Stimulated activated CD4-positive, alpha-beta T cell treated with anti-CD3 and anti-CD28 coated beads, TNF-alpha, amount 100 ng/mL, for 24 hours (primary cell): ENCODE data around the gene PPP6R1.

ENCODE experiments used
- DNase-seq, 3 experiments: peaks; one replicate each; pipeline ENCODE4 v3.0.0-alpha.2; 2020; ENCODE audit warnings: low read depth in 3 of 3

The PPP6R1 gene

DNA sequence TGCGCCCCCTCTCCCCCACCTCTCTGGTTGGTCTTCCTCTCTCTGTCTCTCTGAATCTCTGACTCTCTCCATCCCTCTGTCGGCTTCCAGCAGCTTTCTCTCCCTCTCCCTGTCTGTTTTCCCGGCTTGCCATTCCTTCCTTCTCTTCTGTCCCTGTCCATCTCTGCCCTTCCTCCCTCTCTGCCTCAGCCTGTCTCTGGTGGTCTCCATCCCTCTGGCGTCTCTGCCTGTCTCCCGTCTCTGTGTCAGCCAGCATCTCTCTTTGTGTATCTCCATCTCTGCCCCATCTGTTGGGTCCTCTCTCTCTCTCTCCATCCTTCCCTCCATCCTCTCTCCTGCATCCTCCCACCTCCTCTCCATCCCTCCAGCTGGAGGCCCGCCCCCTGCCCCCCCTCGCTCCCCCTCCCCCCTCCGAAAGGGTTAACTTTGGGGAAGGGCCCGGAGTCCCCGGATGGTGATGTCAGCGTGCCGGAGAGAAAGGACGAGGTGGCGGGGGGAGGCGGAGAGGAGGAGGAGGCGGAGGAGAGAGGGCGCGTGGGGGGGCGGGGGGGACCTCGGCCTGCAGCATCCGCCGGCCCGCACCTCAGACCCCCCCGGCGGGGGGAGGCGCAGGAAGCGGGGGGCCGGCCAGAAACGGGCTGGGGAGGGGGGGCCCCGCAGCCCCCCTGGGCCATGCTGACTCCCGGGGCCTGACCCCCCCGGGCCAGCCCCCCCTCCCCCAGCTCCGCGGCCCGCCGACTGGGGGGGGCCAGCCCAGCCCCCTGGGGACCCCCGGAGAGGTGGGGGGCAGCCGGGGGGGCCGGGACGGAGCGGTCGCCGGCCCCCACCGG is 24.9 kb upstream of the PPP6R1 start, which contains the start of gene BRSK1:
TSS of gene BRSK1 (plus strand) at position 450 of the 830 bp plus-strand sequence. CDS start 446 bp downstream, outside the sequence.
- peak in 2 of 3 experiments; percentile 22 to 36 for DNase-seq

DNA sequence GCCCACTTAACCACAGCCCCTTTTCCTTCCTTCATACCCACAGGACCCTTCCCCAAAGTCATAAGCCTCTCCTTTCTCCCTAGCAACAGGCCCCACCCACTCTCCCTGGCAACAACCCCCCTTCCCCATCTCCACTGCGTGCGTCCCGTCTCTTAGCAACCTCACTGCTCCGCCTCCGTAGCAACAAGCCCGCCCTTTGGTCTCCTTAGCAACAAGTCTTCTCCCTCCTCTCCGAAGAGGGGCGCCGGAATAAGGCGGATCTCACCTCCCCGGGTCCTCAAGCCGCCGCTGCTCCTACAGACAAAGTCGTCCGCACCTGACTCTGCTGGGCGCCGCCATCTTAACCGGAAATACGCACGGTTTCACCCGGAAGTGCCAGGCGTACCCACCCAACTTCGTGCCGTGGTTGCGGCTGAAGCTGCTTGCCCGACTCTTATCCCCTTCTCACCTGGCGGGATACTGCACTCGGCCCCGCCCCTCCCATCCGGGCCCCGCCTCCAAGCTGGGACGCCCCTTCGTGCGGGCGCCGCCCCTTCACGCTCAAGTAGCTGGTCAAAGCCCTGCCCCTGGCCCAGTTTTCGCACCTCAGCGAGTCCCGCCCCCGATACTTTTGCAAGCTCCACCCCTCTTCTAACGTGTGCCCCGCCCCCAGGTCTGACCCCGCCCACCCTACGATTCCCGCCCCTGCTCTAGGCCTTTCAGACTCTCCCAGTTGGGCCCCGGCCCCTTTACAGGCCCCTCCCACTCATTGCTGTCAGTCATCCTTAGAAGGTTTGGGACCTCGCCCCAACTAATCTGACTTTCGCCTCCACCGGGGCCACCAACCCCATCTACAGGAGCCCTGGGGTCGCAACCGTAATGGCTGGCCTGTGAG is 21.2 kb upstream of the PPP6R1 start, which contains the start of gene HSPBP1:
TSS of gene HSPBP1 (minus strand) at position 341 of the 874 bp plus-strand sequence. CDS start 502 bp downstream, outside the sequence.
- peak; percentile 85 to 95 (median 89) for DNase-seq

DNA sequence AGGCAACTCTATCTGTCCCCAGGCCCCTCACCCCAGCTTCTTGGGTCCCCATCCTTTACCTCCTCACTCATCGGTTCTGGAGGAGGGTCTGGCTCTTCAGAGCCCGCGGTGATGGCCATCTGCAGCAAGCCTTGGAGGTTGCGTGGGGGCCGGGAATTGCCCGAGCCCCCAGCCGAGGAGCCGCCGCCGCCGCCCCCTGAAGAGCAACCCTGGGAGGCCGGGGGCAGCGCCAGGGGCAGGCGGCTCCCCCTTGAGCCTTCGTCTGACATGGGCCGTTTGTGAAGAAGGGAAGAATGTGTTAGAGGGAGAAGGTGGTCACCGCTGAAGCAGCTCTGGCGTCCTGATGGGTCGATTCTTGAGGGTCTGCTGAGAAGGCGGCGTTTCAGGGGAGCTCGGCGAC is 20.5 kb upstream of the PPP6R1 start:
- no peak for DNase-seq

DNA sequence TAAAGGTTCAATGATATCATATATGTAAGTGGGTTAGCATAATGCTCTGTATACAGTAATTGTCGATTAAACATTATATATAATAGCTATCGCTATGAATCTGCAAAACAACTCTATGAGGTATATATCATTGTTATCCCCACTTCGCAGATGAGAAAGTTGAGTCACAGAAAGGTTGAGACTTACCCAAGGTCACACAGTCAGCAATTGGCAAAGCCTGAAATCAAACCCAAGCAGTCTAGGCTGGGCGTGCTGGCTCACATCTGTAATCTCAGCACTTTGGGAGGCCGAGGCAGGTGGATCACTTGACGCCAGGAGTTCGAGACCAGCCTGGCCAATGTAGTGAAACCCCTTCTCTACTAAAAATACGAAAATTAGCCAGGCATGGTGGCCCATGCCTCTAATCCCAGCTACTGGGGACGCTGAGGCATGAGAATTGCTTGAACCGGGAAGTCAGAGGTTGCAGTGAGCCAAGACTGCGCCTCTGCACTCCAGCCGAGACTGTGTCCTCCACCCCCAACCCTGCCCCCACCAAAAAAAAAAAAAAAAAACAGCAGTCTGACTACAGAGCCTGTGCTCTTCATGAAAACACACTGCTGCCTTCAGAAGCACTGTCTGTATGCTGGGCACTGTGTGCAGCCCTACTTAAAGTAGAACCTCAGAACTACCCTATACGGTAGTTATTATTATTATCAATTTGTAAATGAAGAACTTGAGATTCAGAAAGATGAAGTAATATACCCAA is 19.7 kb upstream of the PPP6R1 start:
- no peak for DNase-seq

DNA sequence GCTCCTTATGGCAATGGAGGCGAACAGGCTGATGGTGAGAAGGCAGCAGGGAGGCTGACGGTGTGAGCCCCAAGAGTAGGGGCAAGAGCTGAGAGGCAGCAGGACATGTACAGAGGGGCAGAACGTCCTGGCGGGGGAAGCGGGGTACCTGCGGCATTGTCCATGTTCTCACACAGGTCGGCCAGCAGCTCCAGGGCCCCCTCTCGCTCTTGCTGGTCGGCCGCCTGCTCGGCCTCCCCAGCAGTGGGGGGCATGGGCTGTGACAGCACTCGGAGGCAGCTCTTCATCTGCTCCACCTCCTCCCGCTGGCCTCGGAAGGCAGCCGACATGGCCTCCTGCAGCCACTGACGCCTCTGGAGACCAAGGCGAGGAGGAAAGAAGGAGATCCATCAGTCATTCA is 18.7 kb upstream of the PPP6R1 start:
- no peak for DNase-seq

DNA sequence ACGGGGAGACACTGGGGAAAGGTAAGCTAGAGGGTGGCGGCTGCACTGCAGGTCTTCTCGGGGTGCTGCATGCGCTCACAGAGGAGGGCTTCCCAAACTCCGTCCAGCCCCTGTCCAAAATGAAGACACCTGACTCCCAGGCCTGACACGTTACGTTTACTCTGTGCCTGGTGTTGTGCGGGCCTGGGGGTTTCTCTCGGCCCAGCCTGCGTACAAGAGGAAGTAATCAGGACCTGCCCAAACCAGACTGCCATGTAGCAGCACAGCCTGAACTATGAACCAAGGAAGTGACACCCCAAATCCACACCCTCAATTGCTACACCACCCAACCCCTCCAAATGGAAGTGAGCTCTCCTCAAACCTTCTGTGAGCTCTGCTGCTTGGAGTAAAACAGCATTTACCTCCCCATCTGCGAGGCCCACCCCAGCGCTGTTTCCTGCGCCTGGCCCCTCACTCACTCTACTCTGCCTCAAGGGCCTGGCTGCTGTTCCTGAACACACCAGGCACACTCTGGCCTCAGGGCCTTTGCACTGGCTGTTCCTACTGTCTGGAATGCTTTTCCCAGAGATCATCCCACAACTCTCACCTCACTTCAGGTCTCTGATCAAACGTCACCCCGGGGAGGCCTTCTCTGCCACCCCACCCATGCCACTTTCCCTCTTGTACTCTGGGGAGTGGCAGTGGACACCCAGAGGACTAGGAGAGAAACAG is 18.1 kb upstream of the PPP6R1 start:
- no peak for DNase-seq

DNA sequence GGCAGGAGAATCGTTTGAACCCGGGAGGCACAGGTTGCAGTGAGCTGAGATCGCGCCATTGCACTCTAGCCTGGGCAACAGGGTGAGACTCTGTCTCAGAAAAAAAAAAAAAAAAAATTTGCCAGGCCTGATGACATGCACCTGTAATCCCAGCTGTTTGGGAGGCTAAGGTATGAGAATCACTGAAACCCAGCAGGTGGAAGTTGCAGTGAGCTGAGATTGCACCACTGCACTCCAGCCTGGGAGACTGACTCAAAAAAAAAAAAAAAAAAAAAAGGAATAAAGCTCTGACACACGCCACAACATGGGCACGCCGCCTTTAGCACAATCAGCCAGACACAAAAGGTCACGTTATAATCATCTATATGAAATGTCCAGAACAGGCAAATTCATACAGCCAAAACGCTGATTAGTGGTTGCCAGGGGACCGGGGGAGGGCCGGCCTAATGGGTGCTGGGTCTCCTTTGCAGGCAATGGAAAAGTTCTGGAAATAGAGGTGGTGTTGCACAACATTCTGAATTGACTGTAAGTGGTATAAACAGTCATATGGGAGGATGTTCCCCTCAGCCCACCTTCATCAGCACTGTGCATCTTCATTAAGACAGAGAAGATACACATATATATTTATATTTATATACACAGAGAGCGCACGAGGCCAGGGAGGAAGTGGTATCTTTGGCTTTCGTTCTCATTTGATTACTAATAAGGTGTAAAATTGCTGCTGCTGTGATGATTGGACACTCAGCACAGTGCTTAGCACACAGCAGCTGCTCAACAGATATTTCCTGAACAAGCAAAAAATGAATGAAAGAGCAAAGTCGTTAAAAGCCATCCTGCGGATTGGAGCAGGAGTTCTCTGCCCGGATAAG is 17.3 kb upstream of the PPP6R1 start:
- DNase-seq, result no peak

DNA sequence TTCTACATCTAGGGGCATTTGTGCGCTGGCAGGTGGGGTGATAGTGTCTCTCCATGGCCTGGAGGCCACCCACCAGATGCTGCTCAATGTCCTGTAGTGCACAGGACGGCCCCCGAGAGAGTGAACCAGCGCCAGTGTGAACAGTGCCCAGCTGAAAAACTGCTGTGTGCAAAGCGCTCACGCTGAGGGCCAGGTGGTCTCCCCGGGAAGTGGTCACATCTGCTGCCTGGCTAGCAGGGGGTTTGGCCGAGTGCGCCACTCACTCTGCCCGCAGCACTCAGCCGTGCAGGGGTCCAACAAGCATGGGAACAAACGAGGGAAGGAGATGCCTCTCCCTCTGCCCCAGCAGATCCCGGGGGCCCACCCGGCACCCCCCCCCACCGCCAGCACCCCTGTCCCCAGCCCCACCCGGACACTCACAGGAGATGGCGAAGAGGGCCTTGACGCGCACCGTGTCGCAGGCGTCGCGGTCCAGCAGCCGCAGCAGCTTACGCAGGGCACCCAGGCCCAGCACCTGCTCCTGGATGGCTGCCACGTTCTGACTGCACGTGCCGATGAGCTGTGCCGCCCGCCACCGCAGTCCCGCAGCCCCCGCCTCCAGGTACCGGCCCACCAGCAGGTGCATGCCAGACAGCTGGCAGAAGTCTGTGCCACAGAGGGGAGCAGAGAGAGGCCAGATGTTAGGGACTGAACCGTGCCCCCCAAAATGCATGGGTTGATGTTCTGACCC is 15.3 kb upstream of the PPP6R1 start:
- DNase-seq, result no peak

DNA sequence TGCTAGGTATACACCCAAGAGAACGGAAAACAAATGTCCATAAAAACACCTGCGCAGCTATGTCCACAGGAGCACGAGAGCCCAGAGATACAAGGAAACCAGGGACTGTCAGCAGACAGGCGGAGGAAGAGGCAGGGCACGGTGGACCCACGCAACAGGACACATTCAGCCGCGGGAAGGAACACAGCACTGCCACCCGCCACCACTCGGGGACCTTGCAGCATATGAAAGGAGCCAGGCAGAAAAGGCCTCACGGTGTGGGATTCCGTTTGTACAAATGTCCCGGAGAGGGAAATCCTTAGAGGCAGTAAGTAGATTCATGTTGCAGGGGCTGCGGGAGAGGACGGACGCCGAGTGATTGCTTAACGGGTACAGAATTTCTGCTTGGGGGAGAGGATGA is 13.3 kb upstream of the PPP6R1 start:
- DNase-seq, result no peak

DNA sequence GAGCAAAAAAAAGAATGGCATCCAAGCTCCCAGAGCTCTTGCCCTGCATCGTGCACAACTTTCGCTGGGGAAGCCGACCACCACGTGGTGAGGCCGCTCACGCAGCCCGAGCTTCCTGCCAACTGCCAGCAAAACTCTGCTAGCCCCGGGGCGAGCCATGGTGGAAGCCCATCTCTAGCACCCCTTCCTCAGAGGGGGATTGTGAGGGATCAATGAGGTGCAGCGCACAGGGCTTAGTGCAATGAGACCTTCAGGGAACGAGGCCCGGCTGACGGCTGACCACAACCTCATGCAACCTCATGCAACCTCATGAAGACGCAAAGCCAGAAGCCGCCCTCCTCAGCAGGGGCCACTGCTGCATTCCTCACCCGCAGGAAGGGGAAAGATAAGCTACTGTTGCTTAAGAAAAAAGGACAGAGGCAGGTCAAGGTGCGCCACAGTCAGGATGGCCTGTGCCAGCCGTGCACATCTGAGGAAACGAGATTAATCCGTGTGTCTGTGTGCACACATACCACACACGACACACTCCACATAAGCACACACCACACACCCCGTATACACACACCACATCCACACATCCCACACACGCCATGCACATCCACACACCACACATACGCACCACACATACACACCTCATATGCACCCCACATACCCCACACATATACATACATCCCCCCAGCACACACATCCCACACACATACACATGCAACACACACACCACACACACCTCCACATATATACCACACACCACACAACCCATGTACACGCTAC is 11.5 kb upstream of the PPP6R1 start:
- DNase-seq, result no peak

DNA sequence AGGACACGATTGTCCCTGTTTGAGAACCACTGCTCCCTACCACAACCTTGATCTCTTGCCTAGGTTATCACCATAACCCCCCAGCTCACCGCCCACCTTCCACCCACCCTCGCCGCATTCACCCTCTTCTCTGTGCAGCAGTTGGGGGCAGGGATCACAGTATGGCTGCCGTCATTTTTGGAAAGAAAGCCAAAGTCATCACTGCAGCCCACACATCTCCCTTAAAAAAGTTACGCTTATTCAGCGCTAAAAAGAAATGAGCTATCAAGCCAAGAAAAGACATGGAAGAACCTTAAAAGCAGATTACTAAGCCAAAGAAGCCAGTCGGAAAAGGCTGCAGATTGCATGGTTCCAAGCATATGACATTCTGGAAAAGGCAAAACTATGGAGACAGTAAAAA is 10.5 kb upstream of the PPP6R1 start:
- DNase-seq, result no peak

DNA sequence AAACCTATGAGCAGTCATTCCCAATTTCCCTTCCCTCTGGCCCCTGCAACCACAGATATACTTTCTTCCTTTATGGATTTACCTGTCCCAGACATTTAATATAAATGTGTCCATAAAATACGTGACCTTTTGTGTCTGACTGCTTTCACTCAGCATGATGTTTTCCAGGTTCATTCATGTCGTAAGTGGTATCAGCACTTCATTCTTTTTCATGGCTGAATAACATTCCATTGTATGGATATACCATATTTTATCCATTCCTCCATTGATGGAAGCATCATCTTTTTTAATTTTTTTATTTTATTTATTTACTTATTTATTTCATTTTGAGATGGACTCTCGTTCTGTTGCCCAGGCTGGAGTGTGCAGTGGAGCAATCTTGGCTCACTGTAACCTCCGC is 8.0 kb upstream of the PPP6R1 start:
- DNase-seq, result no peak

DNA sequence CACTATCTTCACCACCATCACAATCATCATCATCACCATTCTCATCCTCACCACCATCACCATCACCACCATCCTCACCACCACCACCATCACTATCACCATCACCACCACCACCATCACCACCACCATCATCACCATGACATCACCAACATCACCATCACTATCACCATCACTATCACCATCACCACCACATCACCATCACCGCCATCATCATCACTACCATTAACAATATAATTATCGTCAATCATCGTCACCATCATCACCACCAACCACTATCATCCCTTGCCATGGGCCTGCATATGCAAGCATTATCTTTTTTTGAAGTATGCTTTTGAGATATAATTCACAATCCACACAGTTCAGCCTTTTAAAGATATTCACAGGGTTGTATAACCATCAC is 7.6 kb upstream of the PPP6R1 start:
- DNase-seq, result no peak

DNA sequence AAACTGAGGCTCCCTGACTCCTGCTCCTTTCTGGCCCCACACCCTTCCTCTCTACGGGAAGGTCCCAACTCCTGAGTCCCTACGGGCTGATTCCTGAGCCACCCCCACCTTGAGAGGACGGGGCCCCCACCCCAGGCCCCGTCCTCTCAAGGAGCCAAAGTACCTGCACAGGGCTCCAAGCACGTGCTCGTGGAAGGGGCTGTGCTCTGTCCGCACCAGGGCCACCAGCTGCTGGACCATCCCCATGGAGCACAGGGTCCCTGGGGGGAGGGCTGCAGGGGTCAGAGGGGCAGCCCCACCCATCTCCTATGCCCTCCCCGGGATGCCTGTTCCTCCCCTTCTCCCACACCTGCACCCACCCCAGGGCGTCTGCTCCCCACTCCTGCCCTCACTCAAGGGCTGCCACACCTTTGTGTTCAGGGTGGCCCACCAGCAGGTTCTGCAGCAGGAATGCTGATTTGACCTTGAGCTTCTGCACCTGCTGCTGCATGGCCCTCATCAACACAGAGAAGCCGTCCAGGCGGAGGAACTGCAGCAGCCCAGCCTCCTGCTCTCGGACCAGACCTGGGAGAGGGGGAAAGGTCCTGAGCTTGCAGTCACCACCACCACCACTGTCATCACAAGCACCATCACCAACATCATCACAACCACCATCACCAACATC is 7.0 kb upstream of the PPP6R1 start:
- no peak for DNase-seq

DNA sequence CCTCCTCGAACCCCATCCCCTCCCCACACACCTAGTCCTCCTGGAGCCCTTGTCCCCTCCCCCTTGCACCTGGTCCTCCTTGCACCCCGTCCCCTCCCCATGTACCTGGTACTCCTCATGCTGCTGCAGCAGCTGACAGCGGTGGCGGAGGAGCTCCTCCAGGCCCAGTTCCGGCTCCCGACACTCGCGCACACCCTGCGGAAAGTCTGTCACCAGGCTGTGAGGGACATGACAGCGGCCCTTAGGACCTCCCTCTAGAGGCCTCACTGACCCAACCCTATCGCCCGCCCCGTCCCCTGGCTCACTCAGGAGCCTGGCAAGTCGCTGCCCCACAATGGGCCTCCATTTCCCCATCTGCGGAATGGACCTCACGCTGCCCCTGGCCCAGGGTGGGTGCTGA is 6.4 kb upstream of the PPP6R1 start:
- DNase-seq, result no peak

DNA sequence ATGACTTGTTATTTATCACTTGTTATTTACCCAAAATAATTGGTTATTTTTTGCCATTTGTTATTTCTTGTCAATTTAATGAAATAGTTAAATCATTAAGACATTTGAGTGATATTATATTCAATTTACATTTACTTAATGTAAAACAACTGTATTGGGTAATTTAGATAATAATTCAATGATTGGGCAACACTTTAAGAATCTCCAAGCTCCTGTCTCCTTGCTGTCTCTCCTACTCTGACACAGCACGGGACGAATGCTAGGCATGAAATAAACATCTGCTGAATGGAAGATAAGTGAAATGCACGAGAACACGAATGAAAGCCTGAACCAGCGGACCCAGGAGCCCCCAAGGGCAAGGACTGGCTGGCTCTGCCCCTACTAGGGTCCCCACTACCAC is 5.7 kb upstream of the PPP6R1 start:
- DNase-seq, result no peak

DNA sequence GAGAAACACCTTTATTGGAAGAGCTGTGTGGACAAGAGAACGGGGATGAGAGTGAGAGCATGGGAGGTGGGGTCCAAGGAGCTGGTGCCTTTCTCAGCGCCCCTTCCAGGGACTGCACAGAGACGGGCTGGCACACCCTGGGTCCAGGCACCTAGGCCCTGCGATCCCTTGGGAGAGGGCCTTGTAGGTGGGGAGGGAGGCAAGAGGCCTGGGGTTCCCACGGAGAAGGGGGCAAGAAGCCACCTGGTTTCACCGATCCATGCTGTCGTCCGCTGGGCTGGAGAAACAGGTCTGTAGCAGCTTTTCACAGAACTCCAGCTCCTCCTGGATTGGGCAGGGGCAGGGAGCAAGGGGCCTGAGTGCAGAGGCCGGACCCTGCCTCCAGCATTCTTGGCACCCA is 3.5 kb upstream of the PPP6R1 start:
- DNase-seq, result no peak

DNA sequence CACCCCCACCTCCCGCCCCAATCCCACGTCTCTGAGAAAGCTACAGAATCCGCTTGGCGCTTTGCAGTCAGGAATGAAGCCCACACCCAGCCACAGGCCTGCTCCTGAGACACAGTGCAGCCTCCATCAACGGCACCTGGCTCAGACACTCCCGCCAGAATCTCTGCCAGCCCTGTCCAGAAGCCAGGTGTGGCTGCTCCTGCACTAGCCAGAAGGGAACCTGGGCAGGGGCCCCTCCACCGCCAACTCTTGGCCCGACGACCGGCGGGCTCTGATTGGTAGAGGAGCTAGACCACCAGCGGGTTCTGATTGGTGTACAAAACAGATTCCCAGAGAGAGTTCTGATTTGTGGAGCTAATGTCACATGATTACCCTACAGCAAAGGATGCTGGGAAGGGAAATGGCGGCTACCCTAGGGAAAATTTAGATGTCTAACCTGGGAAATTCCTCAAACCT is 2.9 kb upstream of the PPP6R1 start:
- no peak for DNase-seq
